ENCODE data around the gene XCR1. TPM values are rescaled to one million over a fixed set of nuclear protein-coding genes. Genes with fewer than 3 reads are reported as not detected.
"Not testable (repeated sequence)": the region's sequence is repeated elsewhere in the genome, so short reads cannot be mapped to it uniquely, and the experiment has no call there.

The XCR1 gene
- total RNA-seq, 4 donors from 2014 or later = 0.04 TPM; not detected in 3

DNA sequence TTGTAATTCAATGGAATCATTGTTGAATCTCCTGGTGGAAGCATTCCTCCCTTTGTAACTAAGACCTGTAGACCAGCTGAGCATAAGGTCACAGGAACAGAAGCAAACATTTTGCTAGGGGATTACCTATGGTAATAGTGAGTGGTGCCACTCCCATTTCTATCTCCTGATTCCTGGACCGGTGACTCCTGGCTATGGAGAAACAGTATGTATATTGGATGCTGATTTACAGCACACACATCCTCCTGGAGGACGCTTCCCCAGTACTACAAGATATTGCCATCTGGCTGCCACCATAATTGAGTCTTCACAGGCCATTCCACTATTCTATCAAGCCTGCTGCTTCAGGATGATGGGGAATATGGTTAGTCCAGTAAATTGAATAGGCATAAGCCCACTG lies 33.3 kb upstream of the XCR1 start:
- intact Hi-C loops (cut with DNase I; ENCODE audit: low total_unique reads) (no loop called here), in situ Hi-C loops (cut with MboI; ENCODE audit: low sequenced_read_pairs in 4 of 4) (loop anchor here in 2 of 4 donors (10.0 to 25.0 kb wide), 2 partner anchors 298 to 306 kb away; no protein-coding TSS in a partner anchor)
- H3K4me3 ChIP-seq = no peak overlapping the region
- H3K9me3 ChIP-seq = no peaks in the 10 kb centered on the region
- no peak for DNase-seq
- H3K4me1 ChIP-seq = peaks cover 25% of the 10 kb centered on the region in 2 donors
- H3K36me3 ChIP-seq = no peaks in the 10 kb centered on the region
- no peak for ATAC-seq
- no peak overlapping the region for H3K27ac ChIP-seq
- no peaks in the 10 kb centered on the region for H3K27me3 ChIP-seq
- no peak for TF ChIP-seq POLR2A (IDR thresholded peaks at IDR 0.05)
- TF ChIP-seq, protein P1, sequence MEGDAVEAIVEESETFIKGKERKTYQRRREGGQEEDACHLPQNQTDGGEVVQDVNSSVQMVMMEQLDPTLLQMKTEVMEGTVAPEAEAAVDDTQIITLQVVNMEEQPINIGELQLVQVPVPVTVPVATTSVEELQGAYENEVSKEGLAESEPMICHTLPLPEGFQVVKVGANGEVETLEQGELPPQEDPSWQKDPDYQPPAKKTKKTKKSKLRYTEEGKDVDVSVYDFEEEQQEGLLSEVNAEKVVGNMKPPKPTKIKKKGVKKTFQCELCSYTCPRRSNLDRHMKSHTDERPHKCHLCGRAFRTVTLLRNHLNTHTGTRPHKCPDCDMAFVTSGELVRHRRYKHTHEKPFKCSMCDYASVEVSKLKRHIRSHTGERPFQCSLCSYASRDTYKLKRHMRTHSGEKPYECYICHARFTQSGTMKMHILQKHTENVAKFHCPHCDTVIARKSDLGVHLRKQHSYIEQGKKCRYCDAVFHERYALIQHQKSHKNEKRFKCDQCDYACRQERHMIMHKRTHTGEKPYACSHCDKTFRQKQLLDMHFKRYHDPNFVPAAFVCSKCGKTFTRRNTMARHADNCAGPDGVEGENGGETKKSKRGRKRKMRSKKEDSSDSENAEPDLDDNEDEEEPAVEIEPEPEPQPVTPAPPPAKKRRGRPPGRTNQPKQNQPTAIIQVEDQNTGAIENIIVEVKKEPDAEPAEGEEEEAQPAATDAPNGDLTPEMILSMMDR (IDR thresholded peaks at IDR 0.05 in 4 of 5, conservative IDR thresholded peaks at IDR 0.05 in 1 of 5) = no peak

DNA sequence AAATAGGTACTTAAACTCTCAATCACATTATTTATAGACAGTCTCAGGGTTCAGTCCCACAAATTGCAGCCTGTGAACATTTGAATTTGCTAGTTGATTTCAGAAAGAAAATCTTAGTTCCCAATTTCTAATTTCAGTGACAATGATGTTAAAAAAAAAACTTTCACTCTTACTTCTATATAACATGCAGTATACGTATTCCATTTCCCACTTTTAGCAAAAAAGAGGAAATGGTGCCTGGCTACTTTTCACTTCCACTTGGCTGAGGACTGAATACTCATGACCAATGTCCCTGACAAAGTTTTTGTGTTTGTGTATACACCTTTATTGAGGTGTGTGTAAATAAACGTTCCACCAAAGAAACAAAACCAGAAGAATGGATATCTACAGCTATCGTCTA lies 32.1 kb upstream of the XCR1 start:
- ATAC-seq (no peak), DNase-seq (no peak)
- Histone ChIP-seq H3K27ac (no peak overlapping the region), H3K4me1 (peaks cover 18 to 19% of the 10 kb centered on the region in 2 donors), H3K4me3 (no peak overlapping the region), H3K36me3 (no peaks in the 10 kb centered on the region), H3K9me3 (no peaks in the 10 kb centered on the region), H3K27me3 (no peaks in the 10 kb centered on the region)
- no peak for TF ChIP-seq POLR2A (IDR thresholded peaks at IDR 0.05)
- TF ChIP-seq, protein P1 (IDR thresholded peaks at IDR 0.05 in 4 of 5, conservative IDR thresholded peaks at IDR 0.05 in 1 of 5) = no peak
- intact Hi-C loops (cut with DNase I; ENCODE audit: low total_unique reads) = no loop called here
- in situ Hi-C loops (cut with MboI; ENCODE audit: low sequenced_read_pairs in 4 of 4) = loop anchor here in 1 of 4 donors (25.0 kb wide), 1 partner anchor 297 kb away; no protein-coding TSS in a partner anchor

DNA sequence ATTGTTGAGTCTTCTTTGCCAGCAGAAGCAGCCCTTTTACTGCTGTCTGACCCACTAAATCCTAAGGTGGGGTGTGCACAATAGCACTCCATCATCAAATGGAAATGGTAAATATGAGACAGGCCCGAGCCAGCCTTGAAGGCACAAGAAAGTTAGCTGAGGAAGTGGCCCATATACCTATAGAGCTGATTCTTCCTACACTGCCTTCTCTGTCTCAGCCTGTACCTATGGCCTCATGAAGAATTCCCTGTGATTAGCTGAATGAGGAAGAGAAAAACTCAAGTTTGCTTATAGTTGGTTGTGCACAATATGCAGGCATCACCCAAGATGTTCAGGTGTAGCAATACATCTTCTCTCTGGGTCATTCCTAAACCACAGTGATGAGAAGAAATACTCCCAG lies 31.7 kb upstream of the XCR1 start:
- no peak for TF ChIP-seq POLR2A (IDR thresholded peaks at IDR 0.05)
- TF ChIP-seq, protein P1 (IDR thresholded peaks at IDR 0.05 in 4 of 5, conservative IDR thresholded peaks at IDR 0.05 in 1 of 5) = no peak
- in situ Hi-C loops (cut with MboI; ENCODE audit: low sequenced_read_pairs in 4 of 4) (loop anchor here in 1 of 4 donors (25.0 kb wide), 1 partner anchor 297 kb away; no protein-coding TSS in a partner anchor), intact Hi-C loops (cut with DNase I; ENCODE audit: low total_unique reads) (no loop called here)
- DNase-seq (no peak), ATAC-seq (no peak)
- Histone ChIP-seq H3K9me3 (no peaks in the 10 kb centered on the region), H3K4me1 (peaks cover 15 to 19% of the 10 kb centered on the region in 2 donors), H3K27me3 (no peaks in the 10 kb centered on the region), H3K36me3 (no peaks in the 10 kb centered on the region), H3K27ac (no peak overlapping the region), H3K4me3 (no peak overlapping the region)

DNA sequence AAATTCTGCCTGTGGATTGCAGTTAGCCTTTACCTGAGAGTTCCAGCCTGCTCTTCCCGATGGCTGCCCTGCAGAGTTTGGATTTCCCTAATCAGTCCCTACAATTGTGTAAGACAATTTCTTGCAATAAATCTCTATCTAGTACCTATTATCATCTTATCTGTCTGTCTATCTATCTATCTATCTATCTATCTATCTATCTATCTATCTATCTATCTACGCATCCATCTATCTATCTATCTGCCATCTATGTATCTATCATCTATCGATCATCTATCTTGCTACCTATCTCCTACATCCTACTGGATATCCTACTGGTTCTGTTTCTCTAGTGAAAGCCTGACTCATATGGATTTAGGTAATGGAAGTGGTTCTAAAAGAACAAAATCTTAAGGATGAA lies 30.4 kb upstream of the XCR1 start:
- intact Hi-C loops (cut with DNase I; ENCODE audit: low total_unique reads) (no loop called here), in situ Hi-C loops (cut with MboI; ENCODE audit: low sequenced_read_pairs in 4 of 4) (loop anchor here in 1 of 4 donors (25.0 kb wide), 1 partner anchor 295 kb away; no protein-coding TSS in a partner anchor)
- Histone ChIP-seq H3K27me3 (no peaks in the 10 kb centered on the region), H3K4me3 (no peak overlapping the region), H3K9me3 (no peaks in the 10 kb centered on the region), H3K27ac (no peak overlapping the region), H3K4me1 (peaks cover 4 to 8% of the 10 kb centered on the region in 2 donors), H3K36me3 (no peaks in the 10 kb centered on the region)
- ATAC-seq = no peak
- no peak for DNase-seq
- TF ChIP-seq POLR2A (IDR thresholded peaks at IDR 0.05) = no peak
- TF ChIP-seq, protein P1 (IDR thresholded peaks at IDR 0.05 in 4 of 5, conservative IDR thresholded peaks at IDR 0.05 in 1 of 5) = no peak

DNA sequence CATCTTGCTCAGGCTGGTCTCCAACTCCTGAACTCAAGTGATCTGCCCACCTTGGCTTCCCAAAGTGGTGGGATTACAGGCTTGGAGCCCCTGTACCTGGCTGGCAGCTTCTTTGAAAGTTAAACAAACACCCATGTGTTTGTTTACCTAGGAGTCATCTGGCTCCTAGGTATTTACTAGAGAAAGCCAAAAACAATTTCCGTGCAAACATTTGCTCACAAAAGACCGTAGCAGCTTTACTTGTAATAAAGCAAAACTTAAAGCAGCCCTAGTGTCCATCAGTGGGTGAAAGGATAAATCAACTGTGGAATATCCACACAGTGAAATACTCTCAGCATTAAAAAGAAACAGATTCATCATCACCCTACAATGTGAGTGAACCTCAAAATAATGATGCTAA lies 29.4 kb upstream of the XCR1 start:
- in situ Hi-C loops (cut with MboI; ENCODE audit: low sequenced_read_pairs in 4 of 4) = loop anchor here in 1 of 4 donors (25.0 kb wide), 1 partner anchor 294 kb away; no protein-coding TSS in a partner anchor
- no peak for ATAC-seq
- DNase-seq = no peak

DNA sequence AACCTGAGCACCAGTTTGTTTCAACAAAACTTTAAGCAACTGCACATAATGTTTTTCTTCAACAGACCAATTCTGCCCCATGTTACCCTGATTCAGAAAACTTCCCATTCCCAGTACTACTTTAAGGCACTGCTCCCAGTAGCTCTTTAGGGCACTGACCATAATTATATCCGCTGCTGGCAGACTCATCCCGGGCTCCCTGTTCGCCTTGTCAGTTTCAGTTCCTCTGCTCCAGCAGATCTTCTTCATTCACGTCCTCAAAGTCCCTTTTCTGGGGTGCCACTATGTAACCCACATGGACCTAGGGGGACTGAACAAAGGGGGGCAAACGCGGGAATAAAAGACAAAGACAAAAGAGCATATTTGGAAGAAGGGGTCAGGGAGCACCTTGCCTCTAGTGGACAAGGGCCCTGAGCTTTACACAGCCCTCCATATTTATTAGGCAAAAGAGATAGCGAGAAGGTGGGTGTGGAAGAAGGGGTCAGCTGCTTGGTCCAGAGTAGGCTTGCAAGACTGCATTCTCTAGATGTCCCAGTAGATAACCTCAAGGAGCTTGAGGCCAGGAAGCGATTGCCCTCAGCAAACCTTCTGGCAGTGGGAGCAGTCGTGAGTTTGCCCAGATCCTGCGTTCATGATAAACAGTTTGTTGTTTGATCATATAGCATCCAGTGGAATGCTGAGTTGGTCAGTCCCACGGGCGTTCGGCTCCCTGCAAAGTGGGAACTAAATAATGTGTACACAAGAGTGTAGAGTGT lies 26.7 kb upstream of the XCR1 start:
- not testable (repeated sequence) for H3K27ac ChIP-seq, H3K4me1 ChIP-seq, H3K36me3 ChIP-seq, H3K27me3 ChIP-seq, H3K4me3 ChIP-seq, DNase-seq, H3K9me3 ChIP-seq, ATAC-seq
- in situ Hi-C loops (cut with MboI; ENCODE audit: low sequenced_read_pairs in 4 of 4) (loop anchor here in 1 of 4 donors (25.0 kb wide), 1 partner anchor 292 kb away; no protein-coding TSS in a partner anchor), intact Hi-C loops (cut with DNase I; ENCODE audit: low total_unique reads) (loop anchor here (2.0 kb wide), 1 partner anchor 25 kb away; no protein-coding TSS in a partner anchor)

More for the DNA sequence above, 29.4 kb upstream of the XCR1 start:
- H3K36me3 ChIP-seq = no peaks in the 10 kb centered on the region
- H3K9me3 ChIP-seq = no peaks in the 10 kb centered on the region
- H3K27me3 ChIP-seq = no peaks in the 10 kb centered on the region
- H3K4me1 ChIP-seq = no peaks in the 10 kb centered on the region
- no peak overlapping the region for H3K4me3 ChIP-seq
- no peak for TF ChIP-seq POLR2A (IDR thresholded peaks at IDR 0.05)
- TF ChIP-seq, protein P1 (IDR thresholded peaks at IDR 0.05 in 4 of 5, conservative IDR thresholded peaks at IDR 0.05 in 1 of 5) = no peak
- no peak overlapping the region for H3K27ac ChIP-seq
- intact Hi-C loops (cut with DNase I; ENCODE audit: low total_unique reads) = no loop called here
